B cell (primary cell): ENCODE measurements around the gene HOXB6. TPM values are rescaled to one million over a fixed set of nuclear protein-coding genes. Genes with fewer than 3 reads are reported as not detected.

Experiments
- ATAC-seq: fragments of 200-7000 bp; cut with Tn5 transposase; one replicate; pipeline ENCODE4 v1.10.0; 2021; ENCODE audit warnings: low read depth, mild to moderate bottlenecking, moderate number of reproducible peaks, moderate library complexity
- CTCF ChIA-PET: fragments of 350-600 bp; sonication (Branson Sonifier 250); formaldehyde crosslinking; loops from one replicate; lab custom pipeline; 2021; ENCODE audit warnings: antibody characterized with exemption, inconsistent platforms; lab: Charles Lee
- POLR2A ChIA-PET: fragments of 350-600 bp; sonication (Branson Sonifier 250); formaldehyde crosslinking; loops from one replicate; lab custom pipeline; 2021; ENCODE audit warnings: antibody characterized with exemption; lab: Charles Lee
- DNase-seq: peaks from one replicate; pipeline ENCODE4 v3.0.0; 2013
- H2AFZ ChIP-seq: 2 replicates; pipeline ENCODE4 v1.6.1; 2012; ENCODE audit warnings: mild to moderate bottlenecking, low read depth, low read length; ENCODE audit not compliant: insufficient read depth, poor library complexity, severe bottlenecking
- H3K27ac ChIP-seq, 2 donors: 1 replicate in 1 of 2; 2 replicates in 1 of 2; pipeline ENCODE4 v1.5.1; 2012 to 2013; ENCODE audit warnings: low read length in 2 of 2, mild to moderate bottlenecking in 2 of 2, moderate library complexity in 1 of 2
- H3K27me3 ChIP-seq, 4 experiments: fragments of 200-600 bp in 1 of 4; sonication (generic) in 1 of 4; replicated peaks in 1 of 4; 1 replicate in 2 of 4; 2 replicates in 2 of 4; pipeline versions ENCODE4 v1.6.1 to v1.7.0; 2013 to 2016; ENCODE audit warnings: low read length in 3 of 4, mild to moderate bottlenecking in 2 of 4, mixed read lengths in 1 of 4, moderate library complexity in 1 of 4; ENCODE audit not compliant: insufficient read depth in 4 of 4, control insufficient read depth in 3 of 4; ENCODE audit errors: control extremely low read depth in 1 of 4
- H3K36me3 ChIP-seq, 2 experiments: replicated peaks in 1 of 2; 1 replicate in 1 of 2; 2 replicates in 1 of 2; pipeline versions ENCODE4 v1.6.1 to v1.7.1; 2013; ENCODE audit warnings: low read length in 1 of 2; ENCODE audit not compliant: insufficient read depth in 2 of 2, control insufficient read depth in 1 of 2; ENCODE audit errors: control extremely low read depth in 1 of 2, extremely low read depth in 1 of 2
- H3K4me1 ChIP-seq, 2 donors: fragments of 200-600 bp in 1 of 2; sonication (generic) in 1 of 2; 1 replicate in 1 of 2; 2 replicates in 1 of 2; pipeline versions ENCODE4 v1.5.1 to v1.6.1; 2013 to 2017; ENCODE audit warnings: low read length in 2 of 2; ENCODE audit not compliant: control insufficient read depth in 2 of 2, insufficient read depth in 2 of 2
- H3K4me2 ChIP-seq: replicated peaks from 2 replicates; pipeline ENCODE3; 2012; ENCODE audit warnings: mild to moderate bottlenecking, low read depth, low read length; ENCODE audit not compliant: poor library complexity, severe bottlenecking
- H3K4me3 ChIP-seq, 5 experiments: fragments of 200-600 bp in 1 of 5; sonication (generic) in 1 of 5; 1 replicate in 3 of 5; 2 replicates in 2 of 5; pipeline versions ENCODE4 v1.5.1 to v1.7.0; 2011 to 2016; ENCODE audit warnings: low read length in 4 of 5, mild to moderate bottlenecking in 4 of 5, low read depth in 2 of 5, control low read depth in 1 of 5, moderate library complexity in 1 of 5; ENCODE audit not compliant: insufficient read depth in 1 of 5; ENCODE audit errors: control extremely low read depth in 1 of 5, extremely low read depth in 1 of 5
- H3K79me2 ChIP-seq: fragments of 200-600 bp; sonication (generic); one replicate; pipeline ENCODE4 v1.6.0; 2016; ENCODE audit warnings: low read length; ENCODE audit not compliant: control insufficient read depth, insufficient read depth
- H3K9ac ChIP-seq: fragments of 200-600 bp; sonication (generic); 2 replicates; pipeline ENCODE4 v1.6.1; 2017; ENCODE audit warnings: mild to moderate bottlenecking, low read length, moderate library complexity
- H3K9me3 ChIP-seq, 3 donors: one replicate each; pipeline versions ENCODE4 v1.6.1 to v1.7.1; 2013; ENCODE audit warnings: low read length in 2 of 3; ENCODE audit not compliant: control insufficient read depth in 2 of 3, insufficient read depth in 1 of 3; ENCODE audit errors: control extremely low read depth in 1 of 3
- H4K20me1 ChIP-seq: 2 replicates; pipeline ENCODE4 v1.6.0; 2012; ENCODE audit warnings: mild to moderate bottlenecking, low read length; ENCODE audit not compliant: insufficient read depth, control insufficient read depth, poor library complexity, severe bottlenecking
- H3K27ac Mint-ChIP-seq: one replicate; pipeline ENCODE4 v1.8.0; 2021; ENCODE audit warnings: mixed read lengths
- H3K27me3 Mint-ChIP-seq: one replicate; pipeline ENCODE4 v1.8.0; 2021; ENCODE audit warnings: mixed read lengths
- H3K4me1 Mint-ChIP-seq: one replicate; pipeline ENCODE4 v1.8.0; 2021; ENCODE audit warnings: mixed read lengths
- H3K4me3 Mint-ChIP-seq: one replicate; pipeline ENCODE4 v1.8.0; 2021; ENCODE audit warnings: mixed read lengths
- H3K9me3 Mint-ChIP-seq: one replicate; pipeline ENCODE4 v1.8.0; 2022; ENCODE audit warnings: mixed read lengths; ENCODE audit not compliant: insufficient read depth
- CTCF ChIP-seq: fragments of 200-600 bp; IDR thresholded peaks from one replicate; pipeline ENCODE4 v1.8.0; 2022; ENCODE audit warnings: antibody characterized with exemption, mild to moderate bottlenecking
- EZH2 ChIP-seq: IDR thresholded peaks from 2 replicates; pipeline ENCODE4 v1.6.1; 2012; ENCODE audit warnings: borderline replicate concordance, low read depth, mild to moderate bottlenecking, moderate library complexity, low read length; ENCODE audit not compliant: insufficient read depth, poor library complexity, severe bottlenecking
- WGBS: methylation state at CpG from one replicate; pipeline ENCODE4 v1.1.5; 2013; ENCODE audit warnings: missing lambda C conversion rate; ENCODE audit not compliant: insufficient coverage; 5-methylcytosine and 5-hydroxymethylcytosine counted together
- intact Hi-C: fragments of 100-400 bp; cut with micrococcal nuclease; formaldehyde crosslinking; loops from one replicate; pipeline ENCODE4 v1.10.0; 2022
- polyA plus RNA-seq: library from polyadenylated mRNA; depleted of rRNA; stranded (reverse); fragments of >200 nt; gene quantifications from 2 replicates; pipeline ENCODE4 v1.2.3, GENCODE V29; 2012
- total RNA-seq, 2 donors: library from RNA; stranded (reverse); fragments of 120-200 nt in 1 of 2; gene quantifications; 1 replicate in 1 of 2; 2 replicates in 1 of 2; pipeline versions ENCODE4 v1.2.3 to v1.2.4, GENCODE V29; 2013 to 2022

Gene HOXB6
- total and polyA plus RNA-seq, 2 donors (not counting 1 experiment from before 2014, with no cell fraction given): 0.10 TPM; not detected in 1

- no peak overlapping the region for H3K27ac ChIP-seq
- WGBS: 2% methylated on average over 61 of the region's 66 CpGs
- H3K4me2 ChIP-seq: peak overlapping the region; percentile 97
- intact Hi-C loops: no loop called here
- ChIA-PET POLR2A (interaction anchor here (0.5 to 0.6 kb wide), 2 partner anchors 77 to 148 kb away, joined by 4 read pairs; no protein-coding TSS in a partner anchor), CTCF (interaction anchor here (0.7 to 1.9 kb wide), 6 partner anchors 10 to 599 kb away, joined by 3 to 9 read pairs (median 3); no protein-coding TSS in a partner anchor)
- peaks cover 26 to 30% of the 10 kb centered on the region in 2 donors for H3K4me1 ChIP-seq
- peaks cover 21% of the 10 kb centered on the region for H3K4me1 Mint-ChIP-seq
- H3K27me3 ChIP-seq: peaks cover 0 to 97% (median 71%) of the 10 kb centered on the region in 4 experiments
- peak overlapping the region; percentile 80 for H3K4me3 Mint-ChIP-seq
- TF ChIP-seq EZH2 (no peak), CTCF (no peak)
- no peaks in the 10 kb centered on the region for H3K79me2 ChIP-seq
- H3K27ac Mint-ChIP-seq: no peak overlapping the region
- no peaks in the 10 kb centered on the region for H3K9me3 Mint-ChIP-seq
- H3K36me3 ChIP-seq: no peaks in the 10 kb centered on the region
- H3K9ac ChIP-seq: peak overlapping the region; percentile 63
- DNase-seq: peak; percentile 48
- no peaks in the 10 kb centered on the region for H4K20me1 ChIP-seq
- peak; percentile 12 for ATAC-seq
- H3K27me3 Mint-ChIP-seq: peaks cover 76% of the 10 kb centered on the region
- H3K9me3 ChIP-seq: peaks cover 0 to 9% (median 0%) of the 10 kb centered on the region in 3 donors
- peak overlapping the region; percentile 76 for H2AFZ ChIP-seq
- peak overlapping the region in 3 of 5 experiments; percentile 37 to 66 (median 52) for H3K4me3 ChIP-seq
Measured at GRCh38 chr17:48624544-48625494, 20.0 kb upstream of the HOXB6 start.
